HG03439 (cell line): Measurements from ENCODE around the gene COPS7A.
A peak's percentile ranks its signal among the peaks of the same experiment; 100 is the strongest.
"Not testable (repeated sequence)": the region's sequence is repeated elsewhere in the genome, so short reads cannot be mapped to it uniquely, and the experiment has no call there.

Experiments used
- ATAC-seq: cut with Tn5 transposase; IDR thresholded peaks from one replicate; pipeline ENCODE4 v1.9.1; 2021; ENCODE audit warnings: mild to moderate bottlenecking, moderate library complexity; ENCODE audit not compliant: unreplicated experiment

The COPS7A gene

GRCh38 chr12:6701078-6701768 is 22.6 kb upstream of the COPS7A start:
- no peak for ATAC-seq

- no peak for ATAC-seq
These were observed 20.2 kb upstream of the COPS7A start for GRCh38 chr12:6703631-6704030.

- not testable (repeated sequence) for ATAC-seq
These were observed 15.5 kb upstream of the COPS7A start for GRCh38 chr12:6708351-6708750.

GRCh38 chr12:6708960-6709394 is 14.9 kb upstream of the COPS7A start:
- ATAC-seq, result no peak

- ATAC-seq, result not testable (repeated sequence)
These were observed 7.6 kb upstream of the COPS7A start for GRCh38 chr12:6716031-6716873.

- ATAC-seq, result no peak
These were observed 6.9 kb upstream of the COPS7A start for GRCh38 chr12:6716874-6717437.

- no peak for ATAC-seq
These were observed 983 bp upstream of the COPS7A start for GRCh38 chr12:6722863-6723262.

- peak; percentile 17 for ATAC-seq
These were observed 557 bp downstream of the COPS7A start for GRCh38 chr12:6724409-6724797.

GRCh38 chr12:6725350-6725749 is 1.5 kb downstream of the COPS7A start:
- ATAC-seq, result no peak

- no peak for ATAC-seq
These were observed 5.3 kb downstream of the COPS7A start for GRCh38 chr12:6729186-6729585.

GRCh38 chr12:6730169-6730568 is 6.3 kb downstream of the COPS7A start:
- ATAC-seq, result no peak

GRCh38 chr12:6734506-6735387 is 10.9 kb downstream of the COPS7A start:
- no peak for ATAC-seq

- no peak for ATAC-seq
These were observed 11.8 kb downstream of the COPS7A start for GRCh38 chr12:6735448-6736191.

GRCh38 chr12:6736754-6737153 is 12.9 kb downstream of the COPS7A start:
- no peak for ATAC-seq

- ATAC-seq, result not testable (repeated sequence)
These were observed 18.2 kb downstream of the COPS7A start for GRCh38 chr12:6742080-6742479.

GRCh38 chr12:6742834-6743233 is 19.0 kb downstream of the COPS7A start:
- ATAC-seq, result no peak

GRCh38 chr12:6743300-6743699 is 19.5 kb downstream of the COPS7A start:
- not testable (repeated sequence) for ATAC-seq

GRCh38 chr12:6745741-6746525 is 22.1 kb downstream of the COPS7A start:
- ATAC-seq, result no peak

- ATAC-seq, result no peak
These were observed 23.4 kb downstream of the COPS7A start for GRCh38 chr12:6747216-6747615.
